AG10803 (cell line): ENCODE measurements around the gene UBE2Q2.

ENCODE experiments used
- DNase-seq: peaks from one replicate; pipeline ENCODE4 v3.0.0; 2010; ENCODE audit warnings: low read depth
- H3K4me3 ChIP-seq: 2 replicates; pipeline ENCODE4 v1.5.1; 2011; ENCODE audit warnings: mild to moderate bottlenecking, low read length, control low read depth
- TF ChIP-seq, protein P1 (sequence below): conservative IDR thresholded peaks from 2 replicates; pipeline ENCODE4 v1.5.1; 2011; ENCODE audit warnings: mild to moderate bottlenecking, low read length, control low read depth, inconsistent platforms

UBE2Q2 gene

DNA sequence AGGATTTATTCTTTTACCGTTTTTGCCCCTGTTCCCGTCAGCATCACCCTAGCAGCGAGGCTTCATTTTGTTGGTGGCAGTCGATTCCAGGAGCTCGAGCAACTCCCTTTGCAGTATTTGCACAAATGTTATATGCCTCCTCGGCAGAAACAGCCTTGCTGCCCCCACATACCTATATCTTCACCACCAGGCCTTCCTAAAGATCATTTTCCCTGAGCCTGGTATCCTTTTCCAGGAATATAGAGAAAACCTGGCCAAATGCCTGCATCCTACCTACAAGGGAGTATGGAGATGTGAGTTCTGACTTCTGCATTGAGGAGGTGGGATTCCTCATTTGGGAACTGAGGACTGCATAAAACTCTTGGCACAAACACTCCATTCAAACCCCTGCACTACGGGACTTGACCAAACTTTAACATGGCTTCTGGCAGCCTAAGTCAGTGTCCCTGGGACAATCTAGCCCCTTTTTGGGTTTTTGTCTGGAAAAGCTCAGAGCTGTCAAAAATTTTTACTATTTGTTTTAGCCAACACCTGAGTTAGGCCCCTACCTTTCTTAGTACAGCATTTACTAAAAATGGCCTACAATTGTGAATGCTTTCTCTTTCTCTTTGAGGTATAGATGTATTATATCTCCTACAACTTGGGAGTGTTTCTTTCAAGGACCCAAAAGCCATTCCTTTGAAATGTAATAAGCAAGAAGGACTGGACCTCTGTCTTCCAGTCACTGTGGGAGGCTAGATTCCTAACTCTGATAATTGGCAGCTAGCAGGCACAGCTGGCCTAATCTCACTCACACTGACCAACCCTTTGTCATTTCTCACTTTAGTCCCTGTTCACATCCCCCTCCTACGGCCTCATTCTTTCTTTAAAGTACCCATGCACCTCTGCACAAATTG lies 12.1 kb upstream of the UBE2Q2 start:
- H3K4me3 ChIP-seq: no peak overlapping the region
- TF ChIP-seq, protein P1, sequence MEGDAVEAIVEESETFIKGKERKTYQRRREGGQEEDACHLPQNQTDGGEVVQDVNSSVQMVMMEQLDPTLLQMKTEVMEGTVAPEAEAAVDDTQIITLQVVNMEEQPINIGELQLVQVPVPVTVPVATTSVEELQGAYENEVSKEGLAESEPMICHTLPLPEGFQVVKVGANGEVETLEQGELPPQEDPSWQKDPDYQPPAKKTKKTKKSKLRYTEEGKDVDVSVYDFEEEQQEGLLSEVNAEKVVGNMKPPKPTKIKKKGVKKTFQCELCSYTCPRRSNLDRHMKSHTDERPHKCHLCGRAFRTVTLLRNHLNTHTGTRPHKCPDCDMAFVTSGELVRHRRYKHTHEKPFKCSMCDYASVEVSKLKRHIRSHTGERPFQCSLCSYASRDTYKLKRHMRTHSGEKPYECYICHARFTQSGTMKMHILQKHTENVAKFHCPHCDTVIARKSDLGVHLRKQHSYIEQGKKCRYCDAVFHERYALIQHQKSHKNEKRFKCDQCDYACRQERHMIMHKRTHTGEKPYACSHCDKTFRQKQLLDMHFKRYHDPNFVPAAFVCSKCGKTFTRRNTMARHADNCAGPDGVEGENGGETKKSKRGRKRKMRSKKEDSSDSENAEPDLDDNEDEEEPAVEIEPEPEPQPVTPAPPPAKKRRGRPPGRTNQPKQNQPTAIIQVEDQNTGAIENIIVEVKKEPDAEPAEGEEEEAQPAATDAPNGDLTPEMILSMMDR: no peak
- DNase-seq: no peak

DNA sequence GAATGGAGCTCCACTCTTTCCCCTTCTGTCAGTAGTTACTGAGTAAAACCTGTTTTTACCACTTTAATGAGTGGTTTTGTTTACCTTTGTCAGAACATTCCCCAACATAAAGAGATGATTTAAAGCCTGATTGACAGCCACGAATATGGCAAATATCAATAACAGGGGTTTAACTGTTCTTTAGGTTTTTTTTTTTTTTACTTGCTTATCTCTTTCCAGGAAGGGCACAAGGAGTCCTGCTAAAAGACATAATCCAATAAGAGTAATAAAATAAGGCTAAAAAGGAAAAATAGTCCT lies 11.5 kb upstream of the UBE2Q2 start:
- no peak for DNase-seq
- TF ChIP-seq, protein P1: no peak
- H3K4me3 ChIP-seq: no peak overlapping the region

DNA sequence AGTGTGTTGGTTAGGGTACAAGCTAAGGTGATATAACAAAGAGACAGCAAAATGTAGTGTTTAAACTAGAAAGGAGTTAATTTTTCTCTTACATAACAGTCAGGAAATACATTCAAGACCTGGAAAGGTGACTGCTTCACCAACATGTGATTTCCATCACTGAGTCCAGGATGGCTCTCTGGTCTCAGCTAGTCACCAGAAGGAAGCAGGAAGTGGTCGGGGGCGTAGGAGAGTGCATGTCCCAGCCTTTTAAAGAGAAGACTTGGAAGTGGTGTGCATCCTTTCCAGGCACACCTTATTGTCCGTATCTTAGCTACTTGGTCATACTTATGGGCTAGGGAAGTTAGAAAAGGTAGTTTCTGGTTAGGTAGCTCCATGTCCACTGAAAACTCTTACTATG lies 11.1 kb upstream of the UBE2Q2 start:
- DNase-seq: no peak
- TF ChIP-seq, protein P1: no peak
- H3K4me3 ChIP-seq: no peak overlapping the region

DNA sequence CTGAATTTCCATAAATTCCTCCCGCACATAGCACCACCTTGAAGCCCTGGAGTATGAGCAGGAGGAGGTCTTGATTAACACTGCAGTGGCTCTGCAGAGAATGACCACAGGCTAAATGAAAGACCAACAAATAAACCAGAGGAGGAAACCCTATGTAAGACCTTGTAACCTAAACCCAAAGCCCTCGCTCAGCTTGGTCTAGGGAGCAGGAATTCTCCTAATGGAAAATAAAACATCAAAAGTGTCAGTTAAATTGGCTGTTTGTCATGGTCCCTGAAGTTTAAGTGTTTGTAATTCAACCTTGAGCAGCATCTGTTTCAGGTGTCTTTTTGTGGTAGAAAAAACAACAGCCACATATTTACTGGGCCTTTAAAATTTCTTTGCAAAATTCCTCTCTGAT lies 9.2 kb upstream of the UBE2Q2 start:
- no peak for DNase-seq
- TF ChIP-seq, protein P1: no peak
- no peak overlapping the region for H3K4me3 ChIP-seq

DNA sequence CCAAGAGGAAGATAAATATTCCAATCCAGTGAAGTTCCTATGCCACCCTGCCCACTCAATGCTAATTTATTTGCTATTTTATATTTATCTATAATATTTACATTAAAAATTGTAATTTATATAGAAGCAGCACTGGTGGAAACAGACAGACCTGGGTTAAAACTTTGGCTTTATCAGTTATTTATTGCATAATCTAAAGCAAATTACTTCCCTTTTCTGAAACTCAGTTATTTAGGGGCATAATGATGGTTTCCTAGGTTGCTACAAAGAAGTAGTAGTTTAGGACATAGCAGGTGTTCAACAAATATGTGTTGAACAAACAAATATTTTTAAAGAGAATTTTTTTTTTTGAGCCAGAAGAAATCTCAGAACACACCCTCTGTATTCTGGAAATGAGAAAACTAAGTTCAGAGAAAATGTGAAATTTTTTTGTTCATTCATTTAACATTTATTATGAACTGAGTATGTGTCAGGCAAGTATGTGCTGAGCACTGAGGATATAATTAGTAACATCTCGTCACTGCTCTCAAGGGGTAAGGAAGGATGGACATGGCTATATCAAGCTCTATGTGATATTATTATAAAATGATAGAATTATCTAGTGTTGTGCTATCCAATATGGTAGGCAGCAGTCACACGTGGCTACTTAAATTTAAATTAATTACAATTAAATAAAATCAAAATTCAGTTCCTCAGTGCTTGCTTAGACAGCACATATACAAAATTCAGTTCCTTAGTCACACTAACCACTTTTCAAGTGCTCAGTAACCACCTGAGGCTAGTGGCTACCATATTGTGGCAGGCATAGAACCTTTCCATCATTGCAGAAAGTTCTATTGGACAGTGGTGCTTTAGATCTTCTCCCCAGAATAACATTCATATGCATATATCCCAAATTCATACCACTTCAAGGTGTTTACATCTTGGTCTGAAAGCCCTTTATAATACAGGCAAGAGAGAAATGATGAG lies 7.0 kb upstream of the UBE2Q2 start:
- TF ChIP-seq, protein P1: no peak
- no peak overlapping the region for H3K4me3 ChIP-seq
- no peak for DNase-seq

DNA sequence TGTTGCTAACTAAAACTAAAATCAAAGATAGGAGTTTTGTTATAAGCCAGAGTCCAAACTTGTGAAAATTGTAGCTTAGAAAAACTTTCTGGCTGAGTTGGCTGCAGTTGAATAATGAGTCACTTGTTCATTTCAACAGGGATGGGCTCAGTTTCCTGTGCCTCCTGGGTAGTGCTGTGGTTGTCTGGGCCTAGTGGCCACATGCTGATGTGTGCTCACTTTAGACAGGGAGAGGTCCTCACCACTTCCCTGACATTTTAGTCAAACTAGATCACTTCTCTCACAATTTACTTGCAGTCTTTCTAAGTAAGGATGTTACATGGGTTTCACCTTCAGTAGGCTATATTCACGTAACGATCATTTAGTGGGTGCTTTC lies 6.3 kb upstream of the UBE2Q2 start:
- TF ChIP-seq, protein P1: peak; percentile 12
- H3K4me3 ChIP-seq: no peak overlapping the region
- peak; percentile 84 for DNase-seq
